ENCODE measurements around the gene FEZ2.
"Not testable (repeated sequence)": the region's sequence is repeated elsewhere in the genome, so short reads cannot be mapped to it uniquely, and the experiment has no call there.

FEZ2 gene

GRCh38 chr2:36597532-36598377 lies at the start of gene FEZ2:
Gene FEZ2 (minus strand): TSS chr2:36598168. CDS start chr2:36598142, 26 bp downstream.
- DNase-seq = peak; percentile 49 to 65

DNA sequence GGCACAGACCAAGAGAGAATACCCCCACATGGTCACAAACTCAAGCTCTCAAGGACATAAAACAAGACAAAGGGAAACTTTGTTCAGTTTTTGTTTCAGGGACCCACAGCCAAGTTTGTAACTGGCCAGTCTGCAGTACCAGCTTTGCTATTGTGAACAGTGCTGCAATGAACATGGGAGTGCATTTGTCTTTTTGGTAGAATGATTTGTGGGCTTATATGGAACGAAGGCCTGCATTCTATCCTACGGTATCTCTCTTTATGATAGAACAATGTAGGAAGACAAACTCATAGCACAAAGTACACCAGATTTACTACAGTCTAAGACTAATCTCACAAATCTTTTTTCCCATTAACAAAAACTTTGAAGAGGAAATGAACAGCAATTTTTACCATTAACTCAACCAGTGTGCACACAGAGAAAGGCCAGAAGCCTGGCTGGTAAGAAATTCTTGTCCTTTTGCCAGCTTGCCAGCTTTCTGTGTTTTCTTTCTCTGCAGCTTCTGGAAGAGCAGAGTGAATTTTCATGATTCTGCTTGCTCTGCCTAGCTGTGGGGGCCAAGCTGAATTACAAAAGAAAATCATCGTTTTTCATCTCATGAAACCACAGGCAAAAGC lies 37.1 kb upstream of the FEZ2 start:
- no peak for DNase-seq

DNA sequence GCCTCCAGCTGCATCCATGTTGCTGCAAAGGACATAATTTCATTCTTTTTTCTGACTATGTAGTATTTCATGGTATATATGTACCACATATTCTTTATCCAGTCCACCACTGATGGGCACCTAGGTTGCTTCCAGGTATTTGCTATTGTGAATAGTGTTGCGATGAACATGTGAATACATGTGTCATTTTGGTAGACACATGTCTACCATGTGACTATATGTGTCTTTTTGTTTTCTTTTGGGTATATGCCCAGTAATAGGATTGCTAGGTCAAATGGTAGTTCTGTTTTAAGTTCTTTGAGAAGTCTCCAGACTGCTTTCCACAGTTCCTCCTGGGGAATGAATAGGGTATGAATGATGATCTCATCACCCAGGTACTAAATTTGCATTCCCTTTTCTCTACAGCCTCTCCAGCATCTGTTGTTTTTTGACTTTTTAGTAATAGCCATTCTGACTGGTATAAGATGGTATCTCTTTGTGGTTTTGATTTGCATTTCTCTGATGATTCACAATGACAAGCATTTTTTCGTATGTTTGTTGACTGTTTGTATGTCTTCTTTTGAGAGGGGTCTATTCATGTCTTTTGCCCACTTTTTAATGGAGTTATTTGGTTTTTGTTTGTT lies 35.6 kb upstream of the FEZ2 start:
- no peak for DNase-seq

GRCh38 chr2:36626756-36627155 lies 28.8 kb upstream of the FEZ2 start:
- no peak for DNase-seq

DNA sequence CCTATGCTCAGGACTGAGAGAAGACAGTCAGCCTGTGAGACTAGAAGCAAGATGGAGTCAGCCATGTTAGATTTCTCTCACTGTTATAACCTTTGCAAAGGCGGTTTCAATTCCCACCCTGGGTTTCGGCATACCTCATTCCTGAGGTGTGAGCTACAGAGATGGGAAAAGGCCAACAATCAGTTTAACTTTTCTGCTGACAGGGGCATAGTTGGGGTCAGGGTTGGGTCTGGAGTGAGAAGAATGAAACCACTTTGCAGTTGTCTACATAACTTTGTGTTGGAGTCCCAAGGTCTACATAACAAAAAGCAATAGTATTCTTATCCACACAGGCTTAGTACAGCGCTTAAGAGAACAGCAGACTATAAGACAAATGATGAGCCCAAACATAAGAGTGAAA lies 28.1 kb upstream of the FEZ2 start:
- DNase-seq = no peak

DNA sequence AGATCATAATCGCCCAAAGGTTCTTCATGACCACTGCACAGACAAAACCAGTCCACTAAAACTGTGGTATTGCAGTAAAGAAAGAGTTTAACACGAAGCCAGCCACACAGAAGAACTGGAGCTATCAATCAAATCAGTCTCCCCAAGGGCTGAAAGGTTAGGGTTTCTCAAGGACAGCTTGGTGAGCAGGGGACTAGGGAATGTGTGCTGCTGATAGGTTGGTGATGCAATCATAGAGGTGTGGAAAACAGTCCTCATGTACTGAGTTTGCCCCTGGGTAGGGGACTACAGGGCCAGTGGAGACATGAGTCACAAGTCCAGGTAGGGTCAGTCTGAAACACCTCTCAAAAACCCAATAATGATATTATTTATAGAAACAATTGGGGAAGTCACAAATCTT lies 27.3 kb upstream of the FEZ2 start:
- no peak for DNase-seq

DNA sequence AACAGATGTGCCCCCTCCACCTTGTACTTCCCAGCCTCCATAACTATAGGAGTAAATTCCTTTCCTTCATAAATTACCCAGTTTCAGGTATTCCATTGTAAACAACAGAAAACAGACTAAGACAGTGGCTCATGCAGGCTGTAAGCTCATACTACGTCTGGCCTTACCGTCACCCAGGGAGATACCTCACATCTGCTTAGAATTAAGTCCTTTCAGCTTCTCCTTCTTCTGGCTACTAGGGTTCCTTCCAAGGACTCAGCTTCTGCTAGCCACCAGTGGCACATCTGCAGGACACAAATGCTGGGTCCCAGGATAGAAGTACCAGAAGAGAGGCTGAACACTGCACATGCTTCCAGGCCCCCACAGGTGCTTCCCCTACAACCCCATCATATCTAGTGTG lies 22.4 kb upstream of the FEZ2 start:
- no peak for DNase-seq

DNA sequence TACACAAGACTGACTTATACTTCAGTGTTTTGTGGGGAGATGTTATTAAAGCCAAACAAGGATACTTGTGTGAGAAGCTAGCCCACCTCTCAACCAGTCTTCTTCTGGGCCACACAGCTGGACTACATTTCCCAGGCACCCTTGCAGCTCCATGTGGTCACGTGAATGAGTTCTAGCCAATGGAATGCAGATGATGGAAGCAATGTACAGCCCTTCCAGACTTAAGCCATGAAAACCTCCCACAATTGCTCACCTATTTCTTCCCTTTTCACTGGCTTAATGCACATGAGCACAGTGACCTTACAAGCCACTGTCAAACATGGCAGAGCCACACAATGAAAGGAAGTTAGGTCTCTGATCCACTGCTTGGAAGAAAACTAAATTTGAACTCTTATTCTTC lies 20.4 kb upstream of the FEZ2 start:
- no peak for DNase-seq

GRCh38 chr2:36616947-36617346 lies 19.0 kb upstream of the FEZ2 start:
- no peak for DNase-seq

DNA sequence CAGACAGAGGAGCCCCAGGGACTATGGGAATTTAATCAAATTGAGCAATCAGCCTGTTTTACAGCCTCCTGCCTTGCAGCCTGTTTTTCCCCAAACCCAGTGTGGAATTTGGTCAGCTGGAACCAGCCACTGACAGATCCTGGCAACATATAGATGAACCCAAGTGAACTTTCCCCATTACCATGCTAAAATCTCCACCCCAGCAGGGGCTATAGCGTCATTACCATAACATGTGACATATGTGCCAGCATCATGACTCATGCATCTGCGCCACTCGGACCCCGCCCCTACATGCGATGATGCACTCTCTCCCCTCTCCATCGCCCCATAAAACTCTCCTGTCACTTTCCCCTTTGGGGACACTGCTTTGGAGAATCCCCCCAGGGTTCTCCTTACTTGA lies 17.3 kb upstream of the FEZ2 start:
- DNase-seq = no peak

DNA sequence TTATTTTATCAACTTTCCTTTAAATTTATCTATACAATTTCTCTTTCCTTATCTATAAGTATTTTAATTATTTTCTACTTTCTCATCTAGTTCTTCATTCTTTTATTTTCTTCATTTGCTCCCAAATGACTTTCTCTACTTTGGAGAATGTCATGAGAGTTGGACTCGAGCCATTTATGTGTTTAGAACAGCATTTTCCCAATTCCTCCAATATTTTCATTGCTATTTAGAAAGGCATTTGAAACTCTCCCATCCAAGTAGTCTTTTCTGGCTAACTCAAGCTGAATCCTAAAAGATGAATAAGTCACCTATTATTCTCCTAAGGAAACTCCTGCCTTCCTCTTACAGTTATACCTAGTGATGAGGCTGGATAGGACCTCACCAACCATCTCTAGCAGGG lies 15.8 kb upstream of the FEZ2 start:
- DNase-seq = no peak

GRCh38 chr2:36611316-36611990 lies 13.5 kb upstream of the FEZ2 start:
- no peak for DNase-seq

DNA sequence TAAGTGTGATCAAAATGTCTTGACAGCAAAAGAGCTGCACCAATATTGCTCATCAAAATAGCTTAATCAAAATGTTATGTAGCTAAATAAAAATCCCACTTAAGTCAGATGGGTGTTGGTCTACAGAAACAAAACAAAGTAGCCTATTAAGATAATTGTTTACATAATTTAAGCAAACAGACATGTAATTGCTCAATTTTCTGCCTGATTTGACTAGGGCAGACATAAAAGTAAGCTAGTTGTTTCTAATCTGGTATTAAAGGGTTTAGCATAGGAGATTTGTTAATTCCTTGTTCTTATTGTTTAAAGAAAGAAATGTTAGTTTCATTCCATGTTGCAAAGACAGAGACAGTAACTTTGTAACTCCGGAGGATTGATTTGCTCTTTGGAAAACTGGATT lies 11.5 kb upstream of the FEZ2 start:
- DNase-seq = no peak

DNA sequence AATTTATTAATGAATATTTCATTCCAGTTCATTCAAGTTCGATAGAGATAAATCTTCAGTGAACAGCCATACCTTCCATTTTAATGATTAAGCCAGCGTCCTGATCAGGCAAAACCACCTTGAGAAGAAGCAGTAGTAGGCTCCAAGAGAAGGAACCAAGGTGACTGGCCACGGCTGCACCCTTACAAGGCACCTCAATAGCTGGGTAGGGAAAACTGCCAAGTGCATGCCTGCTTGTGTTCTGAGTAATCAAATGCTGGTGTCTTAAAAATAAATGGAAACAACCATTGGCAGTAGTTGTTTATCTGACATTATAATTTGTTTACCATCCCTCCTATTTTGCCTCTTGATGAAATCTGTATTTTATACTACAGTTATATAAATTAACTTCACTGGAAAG lies 10.0 kb upstream of the FEZ2 start:
- DNase-seq = no peak

DNA sequence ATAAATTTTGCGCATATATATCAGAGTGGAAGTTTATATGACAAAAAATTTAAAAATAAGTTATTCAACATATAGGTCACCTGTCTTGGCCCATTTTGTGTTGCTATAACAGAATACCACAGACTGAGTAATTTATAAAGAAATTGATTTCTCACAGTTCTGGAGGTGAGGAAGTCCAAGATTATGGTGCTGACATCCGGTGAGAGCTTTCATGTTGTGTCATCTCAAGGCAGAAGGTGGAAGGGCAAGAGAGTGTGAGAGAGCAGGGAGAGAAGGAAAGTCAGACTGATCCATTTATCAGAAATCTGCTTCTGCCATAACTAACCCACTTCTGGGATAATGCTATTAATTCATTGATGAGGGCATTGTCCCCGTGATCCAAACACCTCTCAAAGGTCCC lies 9.0 kb upstream of the FEZ2 start:
- no peak for DNase-seq

DNA sequence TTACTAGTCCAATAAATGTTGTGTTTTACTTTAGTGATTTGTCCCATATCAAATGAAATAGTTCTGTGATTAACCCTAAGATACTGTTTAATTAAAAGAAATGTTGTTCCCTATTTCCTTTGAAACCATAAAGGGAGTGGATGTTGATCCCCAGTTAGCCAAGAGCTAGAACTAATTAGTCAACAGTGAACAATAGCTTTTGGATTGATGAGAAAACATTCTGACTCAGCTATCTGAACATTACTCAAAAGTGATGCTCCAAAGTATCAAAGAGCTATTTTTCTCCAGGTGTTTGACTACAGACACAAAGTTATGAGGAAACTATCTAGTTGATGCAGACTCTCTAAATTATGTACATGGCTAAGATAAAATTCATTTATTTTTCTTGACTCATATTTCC lies 7.3 kb upstream of the FEZ2 start:
- DNase-seq = no peak

DNA sequence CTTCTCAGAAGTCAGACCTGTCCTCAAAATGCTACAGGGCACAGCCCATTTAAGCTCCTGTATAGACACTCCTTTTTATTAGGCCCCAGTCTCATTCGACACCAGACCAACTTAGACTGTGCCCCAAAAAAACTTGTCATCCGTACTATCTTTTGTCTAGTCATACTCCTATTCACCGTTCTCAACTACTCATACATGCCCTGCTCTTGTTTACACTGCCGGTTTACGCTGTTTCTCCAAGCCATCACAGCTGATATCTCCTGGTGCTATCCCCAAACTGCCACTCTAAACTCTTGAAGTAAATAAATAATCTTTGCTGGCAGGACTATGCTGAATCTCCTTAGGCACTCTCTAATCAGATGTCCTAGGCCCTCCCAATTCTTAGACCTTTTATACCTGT lies 5.7 kb upstream of the FEZ2 start:
- DNase-seq = not testable (repeated sequence)

- no peak for DNase-seq
Observed at GRCh38 chr2:36597003-36597531, 901 bp downstream of the FEZ2 start.

GRCh38 chr2:36596397-36596796 lies 1.6 kb downstream of the FEZ2 start:
- no peak for DNase-seq

GRCh38 chr2:36594849-36595248 lies 3.1 kb downstream of the FEZ2 start:
- DNase-seq = no peak

DNA sequence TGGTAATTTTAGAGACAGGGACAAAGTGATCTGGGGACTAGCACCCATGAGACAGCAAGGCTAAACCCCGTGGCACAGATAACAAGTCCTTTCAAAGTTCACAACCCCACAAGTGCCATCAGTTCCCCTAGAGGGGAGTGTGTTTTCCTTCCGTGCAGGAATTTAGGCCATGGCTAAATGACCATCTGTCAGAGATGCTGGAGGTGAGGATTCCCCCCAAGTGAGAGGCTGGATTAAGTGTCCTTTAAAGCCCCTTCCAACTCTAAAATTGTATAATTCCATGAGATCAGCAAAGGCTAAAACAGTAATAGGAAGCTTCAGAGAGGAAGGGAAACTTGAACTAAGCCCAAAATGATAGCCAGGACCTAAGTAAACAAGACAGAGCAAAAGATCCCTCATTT lies 8.7 kb downstream of the FEZ2 start:
- DNase-seq = no peak

- no peak for DNase-seq
Observed at GRCh38 chr2:36587556-36587955, 10.4 kb downstream of the FEZ2 start.

GRCh38 chr2:36587101-36587500 lies 10.9 kb downstream of the FEZ2 start:
- DNase-seq = no peak

Measured in stimulated activated CD4-positive, alpha-beta T cell treated with anti-CD3 and anti-CD28 coated beads, Interleukin-4, amount 100 ng/mL, for 4 hours (primary cell).